DOHH2 (cell line): Measurements from ENCODE around the gene CXorf38.

Experiments
- EZH2phosphoT487 ChIP-seq: fragments of 200-600 bp; sonication (generic); IDR thresholded peaks from 2 replicates; pipeline ENCODE4 v1.6.1; 2017; ENCODE audit warnings: borderline replicate concordance, mild to moderate bottlenecking, antibody characterized with exemption, low read length, moderate library complexity, mixed read lengths
- TF ChIP-seq, protein P1 (sequence below): fragments of 200-600 bp; sonication (generic); IDR thresholded peaks from one replicate; pipeline ENCODE4 v1.5.1; 2014; ENCODE audit warnings: antibody characterized with exemption, mild to moderate bottlenecking, low read depth, low read length; ENCODE audit not compliant: poor library complexity, severe bottlenecking

DNA sequence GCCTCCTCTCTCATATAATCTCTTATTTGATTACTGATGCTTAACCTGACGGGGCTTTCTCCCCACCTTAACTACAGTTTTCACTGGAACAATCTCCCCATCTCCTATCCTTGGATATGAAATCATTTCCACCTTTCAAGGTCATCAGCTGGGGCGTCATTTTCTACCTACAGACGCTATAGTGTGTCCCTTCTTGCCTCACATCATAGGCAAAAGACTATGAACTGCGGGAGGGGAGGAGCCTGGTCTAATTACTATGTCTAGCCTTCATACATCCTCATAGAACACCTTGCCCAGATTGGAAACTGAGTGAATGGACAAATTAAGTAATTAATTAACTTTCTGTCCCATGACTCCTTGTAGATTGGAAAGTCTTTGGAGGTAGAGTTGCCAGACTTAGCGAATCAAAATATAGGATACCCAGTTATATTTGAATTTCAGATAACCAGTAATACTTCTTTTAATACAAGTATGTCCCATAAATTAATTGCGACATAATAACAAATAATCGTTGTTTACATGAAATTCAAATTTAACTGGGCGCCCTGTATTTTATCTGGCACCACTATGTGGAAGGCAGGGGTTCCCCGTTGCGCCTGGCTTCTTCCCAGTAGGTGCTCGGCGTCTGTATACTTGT lies 67.3 kb downstream of the CXorf38 start:
- TF ChIP-seq, protein P1, sequence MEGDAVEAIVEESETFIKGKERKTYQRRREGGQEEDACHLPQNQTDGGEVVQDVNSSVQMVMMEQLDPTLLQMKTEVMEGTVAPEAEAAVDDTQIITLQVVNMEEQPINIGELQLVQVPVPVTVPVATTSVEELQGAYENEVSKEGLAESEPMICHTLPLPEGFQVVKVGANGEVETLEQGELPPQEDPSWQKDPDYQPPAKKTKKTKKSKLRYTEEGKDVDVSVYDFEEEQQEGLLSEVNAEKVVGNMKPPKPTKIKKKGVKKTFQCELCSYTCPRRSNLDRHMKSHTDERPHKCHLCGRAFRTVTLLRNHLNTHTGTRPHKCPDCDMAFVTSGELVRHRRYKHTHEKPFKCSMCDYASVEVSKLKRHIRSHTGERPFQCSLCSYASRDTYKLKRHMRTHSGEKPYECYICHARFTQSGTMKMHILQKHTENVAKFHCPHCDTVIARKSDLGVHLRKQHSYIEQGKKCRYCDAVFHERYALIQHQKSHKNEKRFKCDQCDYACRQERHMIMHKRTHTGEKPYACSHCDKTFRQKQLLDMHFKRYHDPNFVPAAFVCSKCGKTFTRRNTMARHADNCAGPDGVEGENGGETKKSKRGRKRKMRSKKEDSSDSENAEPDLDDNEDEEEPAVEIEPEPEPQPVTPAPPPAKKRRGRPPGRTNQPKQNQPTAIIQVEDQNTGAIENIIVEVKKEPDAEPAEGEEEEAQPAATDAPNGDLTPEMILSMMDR = no peak
- no peak for TF ChIP-seq EZH2phosphoT487
